A673 (cell line): Measurements from ENCODE around the gene FARP1. TPM values are rescaled to one million over a fixed set of nuclear protein-coding genes. Genes with fewer than 3 reads are reported as not detected.

Experiments used
- BruUV-seq: library from RNA; stranded (reverse); fragments of 400-500 nt; replicated peaks from 2 replicates; lab custom pipeline; 2021; lab: Mats Ljungman, UMichigan
- CTCF ChIA-PET: fragments of 300-600 bp; sonication (Branson Sonifier 250); formaldehyde crosslinking; loops from one replicate; lab custom pipeline; 2022; ENCODE audit warnings: antibody characterized with exemption; lab: Charles Lee
- POLR2A ChIA-PET: fragments of 300-600 bp; sonication (Branson Sonifier 250); formaldehyde crosslinking; loops from one replicate; lab custom pipeline; 2022; ENCODE audit warnings: antibody characterized with exemption; ENCODE audit not compliant: low non-redundant PET; lab: Charles Lee
- DNase-seq: peaks from one replicate; pipeline ENCODE4 v3.0.0-alpha.2; 2015; ENCODE audit warnings: low spot score
- H3K27ac ChIP-seq: fragments of 200-600 bp; sonication (generic); 2 replicates; pipeline ENCODE4 v1.5.1; 2016; ENCODE audit warnings: mixed run types, low read depth, mild to moderate bottlenecking, mixed read lengths, antibody characterized with exemption, low read length; ENCODE audit not compliant: poor library complexity, severe bottlenecking
- H3K27me3 ChIP-seq: fragments of 200-600 bp; sonication (generic); replicated peaks from 2 replicates; pipeline ENCODE4 v1.6.1; 2017; ENCODE audit warnings: mixed run types, low read depth, mild to moderate bottlenecking, mixed read lengths, antibody characterized with exemption, low read length; ENCODE audit not compliant: insufficient read depth, poor library complexity
- H3K36me3 ChIP-seq: fragments of 200-600 bp; sonication (generic); 2 replicates; pipeline ENCODE4 v1.6.1; 2016; ENCODE audit warnings: mixed run types, mild to moderate bottlenecking, mixed read lengths, antibody characterized with exemption, low read length; ENCODE audit not compliant: insufficient read depth, poor library complexity, severe bottlenecking
- H3K4me1 ChIP-seq: fragments of 200-600 bp; sonication (generic); 2 replicates; pipeline ENCODE4 v1.6.1; 2017; ENCODE audit warnings: mixed run types, mild to moderate bottlenecking, mixed read lengths, antibody characterized with exemption, low read length; ENCODE audit not compliant: insufficient read depth, poor library complexity, severe bottlenecking
- H3K4me3 ChIP-seq: fragments of 200-600 bp; sonication (generic); 2 replicates; pipeline ENCODE4 v1.5.1; 2016; ENCODE audit warnings: low read depth, mixed run types, mild to moderate bottlenecking, mixed read lengths, low read length; ENCODE audit not compliant: poor library complexity, severe bottlenecking
- H3K9me3 ChIP-seq: fragments of 200-600 bp; sonication (generic); 2 replicates; pipeline ENCODE4 v1.6.1; 2016; ENCODE audit warnings: mixed run types, low read depth, mild to moderate bottlenecking, mixed read lengths, antibody characterized with exemption, low read length; ENCODE audit not compliant: poor library complexity, severe bottlenecking
- EZH2 ChIP-seq: fragments of 200-600 bp; sonication (generic); IDR thresholded peaks from 2 replicates; pipeline ENCODE4 v1.6.1; 2017; ENCODE audit warnings: borderline replicate concordance, low read depth, mild to moderate bottlenecking, mixed read lengths, antibody characterized with exemption, low read length; ENCODE audit not compliant: poor library complexity, severe bottlenecking
- intact Hi-C: fragments of 100-400 bp; cut with micrococcal nuclease; formaldehyde crosslinking; loops from one replicate; pipeline ENCODE4 v1.10.0; 2022; ENCODE audit not compliant: unreplicated experiment
- total RNA-seq: library from RNA; stranded (reverse); gene quantifications from 2 replicates; pipeline ENCODE4 v1.2.3, GENCODE V29; 2021
- TF ChIP-seq, protein P1 (sequence below): fragments of 300-800, 200-600 bp; sonication (generic); conservative IDR thresholded peaks from 2 replicates; pipeline ENCODE4 v1.5.1; 2017; ENCODE audit warnings: low read depth, mild to moderate bottlenecking, antibody characterized with exemption, low read length, moderate library complexity, mixed read lengths

Gene FARP1
- total RNA-seq, 1 experiment from 2014 or later: 177 TPM

DNA sequence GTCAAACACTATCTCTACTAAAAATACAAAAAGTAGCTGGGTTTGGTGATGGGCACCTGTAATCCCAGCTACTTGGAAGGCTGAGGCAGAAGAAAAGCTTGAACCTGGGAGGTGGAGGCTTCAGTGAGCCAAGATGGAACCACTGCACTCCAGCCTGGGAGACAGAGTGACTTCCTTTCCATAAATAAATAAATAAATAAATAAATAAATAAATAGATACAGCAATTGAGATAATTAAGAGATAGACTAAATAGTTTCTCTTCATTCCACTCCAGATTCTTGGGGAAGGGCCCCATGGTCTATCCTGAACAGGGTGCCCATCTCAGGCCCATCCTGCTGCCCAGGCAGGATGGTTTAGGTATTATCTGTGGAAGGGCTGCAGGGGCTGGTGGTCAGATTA lies 24.0 kb upstream of the FARP1 start:
- TF ChIP-seq, protein P1, sequence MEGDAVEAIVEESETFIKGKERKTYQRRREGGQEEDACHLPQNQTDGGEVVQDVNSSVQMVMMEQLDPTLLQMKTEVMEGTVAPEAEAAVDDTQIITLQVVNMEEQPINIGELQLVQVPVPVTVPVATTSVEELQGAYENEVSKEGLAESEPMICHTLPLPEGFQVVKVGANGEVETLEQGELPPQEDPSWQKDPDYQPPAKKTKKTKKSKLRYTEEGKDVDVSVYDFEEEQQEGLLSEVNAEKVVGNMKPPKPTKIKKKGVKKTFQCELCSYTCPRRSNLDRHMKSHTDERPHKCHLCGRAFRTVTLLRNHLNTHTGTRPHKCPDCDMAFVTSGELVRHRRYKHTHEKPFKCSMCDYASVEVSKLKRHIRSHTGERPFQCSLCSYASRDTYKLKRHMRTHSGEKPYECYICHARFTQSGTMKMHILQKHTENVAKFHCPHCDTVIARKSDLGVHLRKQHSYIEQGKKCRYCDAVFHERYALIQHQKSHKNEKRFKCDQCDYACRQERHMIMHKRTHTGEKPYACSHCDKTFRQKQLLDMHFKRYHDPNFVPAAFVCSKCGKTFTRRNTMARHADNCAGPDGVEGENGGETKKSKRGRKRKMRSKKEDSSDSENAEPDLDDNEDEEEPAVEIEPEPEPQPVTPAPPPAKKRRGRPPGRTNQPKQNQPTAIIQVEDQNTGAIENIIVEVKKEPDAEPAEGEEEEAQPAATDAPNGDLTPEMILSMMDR: no peak
- TF ChIP-seq EZH2: no peak
- H3K4me3 ChIP-seq: no peak overlapping the region
- ChIA-PET POLR2A (interaction anchor here (0.7 kb wide), 1 partner anchor 335 kb away, joined by 7 read pairs; no protein-coding TSS in a partner anchor), CTCF (no interaction called here)
- no peaks in the 10 kb centered on the region for H3K36me3 ChIP-seq
- H3K27ac ChIP-seq: no peak overlapping the region
- BruUV-seq: no TSS peak
- H3K4me1 ChIP-seq: no peaks in the 10 kb centered on the region
- intact Hi-C loops: no loop called here
- no peaks in the 10 kb centered on the region for H3K9me3 ChIP-seq
- no peak for DNase-seq
- H3K27me3 ChIP-seq: no peaks in the 10 kb centered on the region

GRCh38 chr13:98123176-98123575 lies 19.7 kb upstream of the FARP1 start:
- Histone ChIP-seq H3K9me3 (no peaks in the 10 kb centered on the region), H3K27ac (no peak overlapping the region), H3K27me3 (no peaks in the 10 kb centered on the region), H3K36me3 (no peaks in the 10 kb centered on the region), H3K4me1 (no peaks in the 10 kb centered on the region), H3K4me3 (no peak overlapping the region)
- ChIA-PET POLR2A (no interaction called here), CTCF (no interaction called here)
- intact Hi-C loops: no loop called here
- no TSS peak for BruUV-seq
- no peak for DNase-seq
- TF ChIP-seq, protein P1: no peak
- TF ChIP-seq EZH2: no peak

DNA sequence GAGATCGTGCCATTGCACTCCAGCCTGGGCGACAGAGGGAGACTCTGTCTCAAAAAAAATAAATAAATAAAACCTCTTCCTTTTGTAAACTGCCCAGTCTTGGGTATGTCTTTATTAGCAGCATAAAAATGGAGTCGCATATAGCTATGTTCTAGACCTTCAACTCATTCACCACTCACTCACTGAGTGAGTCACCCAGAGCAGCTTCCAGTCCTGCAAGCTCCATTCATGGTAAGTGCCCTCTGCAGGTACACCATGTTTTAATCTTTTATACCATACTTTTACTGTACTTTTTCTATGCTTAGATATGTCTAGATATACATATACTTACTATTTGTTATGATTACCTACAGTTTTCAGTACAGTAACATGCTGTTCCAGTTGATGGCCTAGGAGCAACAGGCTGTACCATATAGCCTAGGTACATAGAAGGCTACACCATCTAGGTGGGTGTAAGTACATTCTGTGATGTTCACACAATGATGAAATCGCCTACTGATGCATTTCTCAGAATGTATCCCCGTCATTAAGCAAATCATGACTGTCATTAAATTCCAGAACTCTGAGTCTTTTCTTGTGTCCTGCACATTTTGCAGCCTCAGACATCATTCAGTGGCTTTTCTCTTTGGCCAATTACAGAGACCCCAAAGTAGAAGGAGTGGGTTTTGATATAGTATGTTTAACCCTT lies 13.7 kb upstream of the FARP1 start:
- no peaks in the 10 kb centered on the region for H3K27me3 ChIP-seq
- H3K27ac ChIP-seq: no peak overlapping the region
- ChIA-PET POLR2A (no interaction called here), CTCF (no interaction called here)
- no peaks in the 10 kb centered on the region for H3K36me3 ChIP-seq
- no peaks in the 10 kb centered on the region for H3K4me1 ChIP-seq
- BruUV-seq: no TSS peak
- H3K4me3 ChIP-seq: no peak overlapping the region
- intact Hi-C loops: no loop called here
- H3K9me3 ChIP-seq: no peaks in the 10 kb centered on the region
- DNase-seq: no peak
- TF ChIP-seq, protein P1: no peak
